ENCODE measurements around the gene TAS2R41.

Gene TAS2R41

DNA sequence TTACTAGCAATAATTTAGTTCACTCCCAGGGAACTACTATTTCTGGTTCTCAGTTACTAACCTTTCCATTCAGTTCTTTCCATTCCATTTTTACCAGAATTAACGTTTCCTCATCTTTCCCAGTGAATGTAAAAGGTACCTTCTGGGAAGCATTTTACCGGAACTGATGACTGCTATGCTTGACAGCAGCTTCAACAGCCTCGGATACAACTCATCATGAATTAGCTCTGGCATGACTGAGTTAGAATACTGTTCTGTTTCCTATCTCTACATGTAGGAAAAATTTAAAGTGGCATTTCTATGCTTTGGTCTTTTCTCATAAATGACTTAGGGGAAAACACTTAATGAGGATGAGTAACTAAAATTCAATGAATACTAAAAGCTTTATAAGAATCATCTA lies 18.6 kb downstream of the TAS2R41 start:
- TF ChIP-seq, protein P1, sequence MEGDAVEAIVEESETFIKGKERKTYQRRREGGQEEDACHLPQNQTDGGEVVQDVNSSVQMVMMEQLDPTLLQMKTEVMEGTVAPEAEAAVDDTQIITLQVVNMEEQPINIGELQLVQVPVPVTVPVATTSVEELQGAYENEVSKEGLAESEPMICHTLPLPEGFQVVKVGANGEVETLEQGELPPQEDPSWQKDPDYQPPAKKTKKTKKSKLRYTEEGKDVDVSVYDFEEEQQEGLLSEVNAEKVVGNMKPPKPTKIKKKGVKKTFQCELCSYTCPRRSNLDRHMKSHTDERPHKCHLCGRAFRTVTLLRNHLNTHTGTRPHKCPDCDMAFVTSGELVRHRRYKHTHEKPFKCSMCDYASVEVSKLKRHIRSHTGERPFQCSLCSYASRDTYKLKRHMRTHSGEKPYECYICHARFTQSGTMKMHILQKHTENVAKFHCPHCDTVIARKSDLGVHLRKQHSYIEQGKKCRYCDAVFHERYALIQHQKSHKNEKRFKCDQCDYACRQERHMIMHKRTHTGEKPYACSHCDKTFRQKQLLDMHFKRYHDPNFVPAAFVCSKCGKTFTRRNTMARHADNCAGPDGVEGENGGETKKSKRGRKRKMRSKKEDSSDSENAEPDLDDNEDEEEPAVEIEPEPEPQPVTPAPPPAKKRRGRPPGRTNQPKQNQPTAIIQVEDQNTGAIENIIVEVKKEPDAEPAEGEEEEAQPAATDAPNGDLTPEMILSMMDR (IDR thresholded peaks at IDR 0.05; ENCODE audit: insufficient read depth, low read depth, low read length, missing control alignments): no peak
- no peak overlapping the region for H3K4me3 ChIP-seq (ENCODE audit: low read length)
- no peak for DNase-seq (ENCODE audit: low read depth)

DNA sequence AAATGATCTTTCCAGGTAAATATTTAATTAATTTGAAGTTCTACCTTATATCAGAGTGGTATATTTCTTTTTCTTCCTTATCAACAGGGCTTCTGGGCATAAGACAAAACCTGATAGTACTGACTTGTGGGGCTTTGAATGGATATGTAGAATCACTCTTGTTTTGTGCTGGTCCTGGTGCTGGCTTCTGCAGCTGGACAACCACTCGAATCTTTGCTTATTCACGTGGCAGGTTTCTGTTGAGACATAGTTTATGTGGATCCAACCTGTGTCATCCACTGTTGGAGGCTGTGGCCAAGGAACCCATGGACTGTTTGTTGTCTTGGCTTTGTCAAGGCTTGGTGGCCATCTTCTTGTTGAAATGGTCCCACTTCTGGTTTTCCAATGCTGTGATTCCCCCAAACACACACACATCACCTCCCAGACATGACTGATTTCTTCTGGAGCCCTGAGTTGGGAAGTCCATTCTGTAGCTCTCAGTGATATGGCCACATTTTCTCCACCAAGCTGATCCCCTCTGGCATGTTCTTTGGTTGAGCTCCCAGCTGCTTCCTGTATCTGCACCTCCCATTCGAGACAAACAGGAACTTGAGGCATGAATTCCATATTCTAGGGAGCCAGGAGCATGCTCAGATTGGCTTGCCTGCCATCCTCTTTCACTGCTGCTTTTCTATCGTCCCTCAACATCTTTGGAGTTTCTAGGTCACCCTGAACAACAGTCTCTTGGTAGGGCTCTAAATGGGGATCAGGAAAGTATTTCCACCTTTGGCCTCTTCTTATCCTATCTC lies 19.5 kb downstream of the TAS2R41 start:
- TF ChIP-seq, protein P1 (IDR thresholded peaks at IDR 0.05; ENCODE audit: insufficient read depth, low read depth, low read length, missing control alignments): no peak
- no peak overlapping the region for H3K4me3 ChIP-seq (ENCODE audit: low read length)
- no peak for DNase-seq (ENCODE audit: low read depth)

DNA sequence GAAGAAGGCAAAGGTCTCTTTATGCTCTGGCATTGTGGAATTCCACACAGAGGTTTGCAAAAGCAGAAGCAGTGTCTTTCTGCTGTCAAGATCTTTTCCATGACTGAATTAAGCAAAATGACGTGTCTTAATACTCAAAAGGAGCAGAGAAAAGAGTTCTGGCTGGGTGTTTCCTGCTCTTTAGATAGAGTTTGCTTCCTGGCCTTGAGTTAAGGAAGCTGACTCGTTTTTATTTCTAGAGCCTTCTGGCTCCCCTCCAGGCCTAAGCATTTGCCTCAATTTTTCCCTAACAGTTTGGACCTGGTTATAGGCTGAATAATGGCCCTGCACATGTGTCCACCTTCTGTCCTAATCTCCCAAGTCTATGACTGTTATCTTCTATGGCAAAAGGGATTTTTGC lies 21.6 kb downstream of the TAS2R41 start:
- TF ChIP-seq, protein P1 (IDR thresholded peaks at IDR 0.05; ENCODE audit: insufficient read depth, low read depth, low read length, missing control alignments): no peak
- DNase-seq (ENCODE audit: low read depth): no peak
- H3K4me3 ChIP-seq (ENCODE audit: low read length): no peak overlapping the region

DNA sequence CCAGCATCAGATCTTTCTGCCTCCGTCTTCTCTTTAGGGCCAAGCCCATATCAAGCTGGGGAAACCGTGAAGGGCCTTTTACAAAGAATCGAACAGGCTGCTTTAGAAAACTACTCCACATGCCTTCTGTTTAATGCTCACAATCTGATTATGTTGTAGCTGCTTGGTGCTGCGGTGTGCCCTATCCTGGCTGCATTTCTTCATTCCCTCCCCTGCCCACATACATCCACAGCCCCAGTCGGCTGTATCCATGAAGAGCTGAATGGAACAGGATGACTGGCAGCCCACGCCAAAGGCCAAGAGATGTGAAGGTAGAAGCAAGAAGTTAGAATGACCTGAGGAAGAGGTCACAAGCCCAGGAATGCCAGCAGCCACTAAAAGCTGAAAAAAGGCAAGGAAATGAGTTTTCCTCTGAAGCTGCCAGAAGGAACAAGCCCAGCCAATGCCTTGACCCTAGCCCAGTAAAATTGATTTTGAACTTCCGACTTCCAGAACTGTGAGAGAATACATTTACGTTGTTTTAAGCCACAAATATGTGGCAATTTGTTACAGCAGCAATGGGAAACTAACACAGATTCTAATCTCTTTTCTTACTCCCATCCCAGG lies 22.2 kb downstream of the TAS2R41 start:
- TF ChIP-seq, protein P1 (IDR thresholded peaks at IDR 0.05; ENCODE audit: insufficient read depth, low read depth, low read length, missing control alignments): no peak
- no peak overlapping the region for H3K4me3 ChIP-seq (ENCODE audit: low read length)
- no peak for DNase-seq (ENCODE audit: low read depth)

DNA sequence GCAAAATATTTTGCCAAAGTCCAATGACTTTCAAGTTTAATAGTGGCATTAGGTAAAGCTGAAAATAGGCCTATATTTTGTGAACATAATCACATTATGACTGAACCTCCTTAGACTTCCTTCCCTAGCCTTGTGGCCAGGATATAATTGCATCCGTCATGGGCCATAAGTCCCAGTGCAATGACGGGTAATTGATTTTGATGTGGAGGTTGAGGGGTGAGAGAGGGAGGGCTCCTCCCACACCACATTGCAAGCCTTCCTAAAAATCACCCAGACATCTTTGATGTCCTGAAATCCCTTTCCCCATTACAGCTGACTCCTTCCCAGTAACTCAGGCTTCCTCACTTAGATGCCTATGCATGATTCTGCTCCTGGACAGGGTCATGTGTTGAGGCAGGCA lies 25.6 kb downstream of the TAS2R41 start:
- DNase-seq (ENCODE audit: low read depth): no peak
- no peak overlapping the region for H3K4me3 ChIP-seq (ENCODE audit: low read length)
- TF ChIP-seq, protein P1 (IDR thresholded peaks at IDR 0.05; ENCODE audit: insufficient read depth, low read depth, low read length, missing control alignments): no peak

DNA sequence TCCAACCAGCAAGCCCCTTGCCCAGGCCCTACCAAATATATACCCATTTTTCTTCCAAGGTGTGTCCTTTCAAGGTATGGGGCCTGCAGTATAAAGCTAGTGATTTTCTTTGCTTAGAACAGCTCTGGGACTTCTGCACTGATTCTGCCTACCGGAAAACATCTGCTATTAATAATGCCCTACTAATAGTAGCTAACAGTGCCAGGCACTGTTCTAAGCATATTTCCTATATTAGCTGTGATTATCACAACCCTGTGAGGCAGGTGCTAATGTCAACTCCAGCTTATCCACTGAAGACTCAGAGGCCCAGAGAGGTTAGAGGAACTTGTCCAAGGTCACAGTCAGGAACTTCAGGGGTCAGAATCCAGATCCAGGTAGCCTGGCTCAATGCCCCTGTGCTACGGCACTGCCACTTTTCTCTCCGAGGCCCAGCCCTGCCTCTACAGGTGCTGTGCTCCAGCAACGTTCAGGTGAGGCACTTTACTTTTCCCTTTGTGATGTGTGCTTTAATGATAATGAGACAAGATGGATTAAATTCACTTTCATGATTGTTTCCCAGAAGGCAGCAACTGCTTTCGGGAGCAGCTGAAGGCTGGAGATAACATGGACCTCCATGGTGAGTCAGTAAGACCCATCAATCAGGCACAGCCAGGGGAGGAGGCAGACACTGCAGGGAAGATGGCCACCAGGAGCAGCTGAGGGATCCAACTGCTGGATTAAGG lies 26.7 kb downstream of the TAS2R41 start:
- no peak overlapping the region for H3K4me3 ChIP-seq (ENCODE audit: low read length)
- no peak for DNase-seq (ENCODE audit: low read depth)
- TF ChIP-seq, protein P1 (IDR thresholded peaks at IDR 0.05; ENCODE audit: insufficient read depth, low read depth, low read length, missing control alignments): no peak
